Glutamatergic neuron (in vitro differentiated cells): ENCODE measurements around the gene PRR35. TPM values are rescaled to one million over a fixed set of nuclear protein-coding genes. Genes with fewer than 3 reads are reported as not detected.

Experiments used
- DNase-seq: peaks from one replicate; pipeline ENCODE4 v3.0.0; 2022
- H3K27ac Mint-ChIP-seq: one replicate; pipeline ENCODE4 v1.8.0; 2020; ENCODE audit warnings: mild to moderate bottlenecking, mixed read lengths, inconsistent platforms; ENCODE audit not compliant: unreplicated experiment
- H3K27me3 Mint-ChIP-seq: one replicate; pipeline ENCODE4 v1.8.0; 2020; ENCODE audit warnings: mild to moderate bottlenecking, moderate library complexity, mixed read lengths, inconsistent platforms; ENCODE audit not compliant: unreplicated experiment
- H3K36me3 Mint-ChIP-seq: one replicate; pipeline ENCODE4 v1.8.0; 2020; ENCODE audit warnings: mild to moderate bottlenecking, mixed read lengths, inconsistent platforms; ENCODE audit not compliant: unreplicated experiment
- H3K4me1 Mint-ChIP-seq: one replicate; pipeline ENCODE4 v1.8.0; 2020; ENCODE audit warnings: mild to moderate bottlenecking, low read depth, mixed read lengths, inconsistent platforms; ENCODE audit not compliant: unreplicated experiment
- H3K4me3 Mint-ChIP-seq: one replicate; pipeline ENCODE4 v1.8.0; 2020; ENCODE audit warnings: mild to moderate bottlenecking, mixed read lengths, inconsistent platforms; ENCODE audit not compliant: unreplicated experiment
- H3K9me3 Mint-ChIP-seq: one replicate; pipeline ENCODE4 v1.8.0; 2020; ENCODE audit warnings: mild to moderate bottlenecking, moderate library complexity, mixed read lengths, inconsistent platforms; ENCODE audit not compliant: unreplicated experiment
- total RNA-seq: library from RNA; stranded (reverse); fragmentation: NEBNext Ultra II Directional; extraction: Animal tissue kit (Norgen Biotek cat#: 25700); gene quantifications from one replicate; pipeline ENCODE4 v1.2.1, GENCODE V29; 2021; ENCODE audit not compliant: unreplicated experiment
- TF ChIP-seq, protein P1 (sequence below): fragments of 200-600 bp; sonication (generic); IDR thresholded peaks from one replicate; pipeline ENCODE4 v1.5.0; 2021; ENCODE audit not compliant: partially characterized antibody, unreplicated experiment

The PRR35 gene
- total RNA-seq, 1 donor from 2014 or later: not detected

DNA sequence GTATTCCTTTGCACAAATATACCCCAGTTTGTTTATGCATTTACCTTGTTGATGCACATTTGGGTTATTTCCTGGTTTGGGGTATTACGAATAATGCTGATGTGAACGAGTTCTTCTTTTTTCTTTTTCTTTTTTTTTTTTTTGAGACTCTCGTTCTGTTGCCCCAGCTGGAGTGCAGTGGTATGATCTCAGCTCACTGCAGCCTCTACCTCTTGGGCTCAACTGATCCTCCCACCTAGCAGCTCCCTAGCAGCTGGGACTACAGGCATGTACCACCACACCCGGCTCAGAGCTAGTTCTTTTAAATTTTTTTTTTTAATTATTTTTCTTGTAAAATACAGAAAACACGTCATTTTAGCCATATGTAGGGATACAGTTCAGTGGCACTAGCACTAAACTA is 43.7 kb downstream of the PRR35 start:
- Mint-ChIP-seq H3K36me3 (no peaks in the 10 kb centered on the region), H3K4me3 (no peak overlapping the region), H3K4me1 (peaks cover 14% of the 10 kb centered on the region), H3K27ac (no peak overlapping the region), H3K27me3 (peaks cover 2% of the 10 kb centered on the region), H3K9me3 (peaks cover 3% of the 10 kb centered on the region)
- no peak for DNase-seq
- TF ChIP-seq, protein P1, sequence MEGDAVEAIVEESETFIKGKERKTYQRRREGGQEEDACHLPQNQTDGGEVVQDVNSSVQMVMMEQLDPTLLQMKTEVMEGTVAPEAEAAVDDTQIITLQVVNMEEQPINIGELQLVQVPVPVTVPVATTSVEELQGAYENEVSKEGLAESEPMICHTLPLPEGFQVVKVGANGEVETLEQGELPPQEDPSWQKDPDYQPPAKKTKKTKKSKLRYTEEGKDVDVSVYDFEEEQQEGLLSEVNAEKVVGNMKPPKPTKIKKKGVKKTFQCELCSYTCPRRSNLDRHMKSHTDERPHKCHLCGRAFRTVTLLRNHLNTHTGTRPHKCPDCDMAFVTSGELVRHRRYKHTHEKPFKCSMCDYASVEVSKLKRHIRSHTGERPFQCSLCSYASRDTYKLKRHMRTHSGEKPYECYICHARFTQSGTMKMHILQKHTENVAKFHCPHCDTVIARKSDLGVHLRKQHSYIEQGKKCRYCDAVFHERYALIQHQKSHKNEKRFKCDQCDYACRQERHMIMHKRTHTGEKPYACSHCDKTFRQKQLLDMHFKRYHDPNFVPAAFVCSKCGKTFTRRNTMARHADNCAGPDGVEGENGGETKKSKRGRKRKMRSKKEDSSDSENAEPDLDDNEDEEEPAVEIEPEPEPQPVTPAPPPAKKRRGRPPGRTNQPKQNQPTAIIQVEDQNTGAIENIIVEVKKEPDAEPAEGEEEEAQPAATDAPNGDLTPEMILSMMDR: no peak

DNA sequence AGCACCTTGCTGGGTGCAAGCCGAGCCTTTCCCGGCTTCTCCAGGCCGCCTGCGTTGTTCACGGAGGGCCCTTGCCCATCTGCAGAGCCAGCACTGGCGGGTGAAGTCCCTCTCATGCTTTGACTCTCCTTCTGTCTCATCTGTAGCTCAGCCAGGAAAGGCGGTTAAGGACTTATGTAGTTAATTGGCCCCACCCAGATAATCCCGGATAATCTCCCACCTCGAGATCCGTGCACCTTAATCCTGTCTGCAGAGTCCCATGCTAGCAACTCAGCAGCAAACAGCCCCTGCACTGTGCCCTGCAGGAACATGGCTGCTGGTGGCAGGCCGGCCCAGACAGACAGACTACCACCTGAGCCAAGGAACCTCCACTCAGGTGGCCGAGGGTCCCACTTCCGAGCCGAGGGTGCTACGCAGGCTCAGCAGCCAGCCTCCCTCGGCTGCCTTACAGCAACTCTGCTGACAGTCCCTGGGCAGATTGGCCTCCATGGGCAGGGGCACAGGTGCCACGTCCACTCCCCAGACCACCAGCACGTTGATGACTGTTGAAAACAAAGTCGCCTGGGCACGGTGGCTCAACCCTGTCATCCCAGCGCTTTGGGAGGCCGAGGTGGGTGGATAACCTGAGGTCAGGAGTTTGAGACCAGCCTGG is 46.6 kb downstream of the PRR35 start:
- Mint-ChIP-seq H3K4me1 (peaks cover 23% of the 10 kb centered on the region), H3K27ac (no peak overlapping the region), H3K27me3 (peaks cover 7% of the 10 kb centered on the region), H3K4me3 (no peak overlapping the region), H3K36me3 (no peaks in the 10 kb centered on the region), H3K9me3 (peaks cover 3% of the 10 kb centered on the region)
- DNase-seq: no peak
- TF ChIP-seq, protein P1: no peak

DNA sequence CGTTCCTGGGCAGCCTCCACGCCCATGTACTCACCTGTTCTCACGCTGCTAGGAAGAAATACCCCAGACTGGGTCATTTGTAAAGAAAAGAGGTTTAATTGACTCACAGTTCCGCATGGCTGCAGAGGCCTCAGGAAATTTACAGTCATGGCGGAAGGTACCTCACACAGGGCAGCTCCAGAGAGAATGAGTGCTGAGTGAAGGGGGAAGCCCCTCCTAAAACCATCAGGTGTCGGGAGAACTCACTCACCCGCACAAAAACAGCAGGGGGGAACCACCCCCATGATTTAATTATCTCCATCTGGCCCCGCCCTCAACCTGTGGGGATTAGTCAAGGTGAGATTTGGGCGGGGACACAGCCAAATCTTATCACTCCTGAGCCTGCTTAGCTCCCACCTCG is 47.8 kb downstream of the PRR35 start:
- no peaks in the 10 kb centered on the region for H3K36me3 Mint-ChIP-seq
- peaks cover 7% of the 10 kb centered on the region for H3K27me3 Mint-ChIP-seq
- no peak overlapping the region for H3K4me3 Mint-ChIP-seq
- no peak for DNase-seq
- peaks cover 23% of the 10 kb centered on the region for H3K4me1 Mint-ChIP-seq
- no peak overlapping the region for H3K27ac Mint-ChIP-seq
- H3K9me3 Mint-ChIP-seq: peaks cover 3% of the 10 kb centered on the region
- TF ChIP-seq, protein P1: no peak

GRCh38 chr16:609316-609715 is 49.1 kb downstream of the PRR35 start:
- no peak for DNase-seq
- TF ChIP-seq, protein P1: no peak
- Mint-ChIP-seq H3K4me1 (peaks cover 15% of the 10 kb centered on the region), H3K27ac (peak overlapping the region; percentile 44), H3K27me3 (peaks cover 10% of the 10 kb centered on the region), H3K4me3 (no peak overlapping the region), H3K9me3 (peaks cover 3% of the 10 kb centered on the region), H3K36me3 (peaks cover 9% of the 10 kb centered on the region)

DNA sequence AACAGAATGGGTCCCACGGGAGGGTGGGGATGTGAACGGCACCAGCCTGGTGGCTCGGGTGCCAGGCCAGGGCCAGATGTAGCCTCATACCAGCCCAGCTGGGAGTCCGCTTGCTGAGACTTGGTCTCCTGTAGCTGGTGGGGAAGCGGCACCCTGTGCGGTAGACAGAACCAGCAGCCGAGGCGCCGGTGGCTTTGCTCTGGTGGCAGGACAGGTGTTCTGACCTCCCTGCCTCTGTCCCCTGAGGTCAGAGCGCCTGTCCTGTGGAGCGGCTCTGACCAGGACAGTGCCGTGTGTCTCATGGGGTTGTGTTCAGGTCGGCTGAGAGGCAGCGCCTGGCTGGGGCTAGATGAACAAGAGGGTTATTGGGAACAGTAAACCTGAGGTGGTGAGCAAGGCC is 49.8 kb downstream of the PRR35 start:
- TF ChIP-seq, protein P1: no peak
- Mint-ChIP-seq H3K4me1 (peaks cover 18% of the 10 kb centered on the region), H3K27ac (peak overlapping the region; percentile 17), H3K4me3 (peak overlapping the region; percentile 54), H3K27me3 (peaks cover 10% of the 10 kb centered on the region), H3K9me3 (peaks cover 3% of the 10 kb centered on the region), H3K36me3 (peaks cover 16% of the 10 kb centered on the region)
- DNase-seq: no peak
